SH-SY5Y (cell line): ENCODE data around the gene DNAJB12.

ENCODE experiments used
- GATA2 ChIP-seq: IDR thresholded peaks from 2 replicates; pipeline ENCODE4 v1.6.1; 2011; ENCODE audit warnings: mild to moderate bottlenecking, low read depth, low read length
- GATA3 ChIP-seq: IDR thresholded peaks from 2 replicates; pipeline ENCODE4 v1.6.1; 2011; ENCODE audit warnings: low read depth, mild to moderate bottlenecking, low read length, moderate library complexity

- TF ChIP-seq GATA2 (no peak), GATA3 (no peak)
These were observed 32.8 kb downstream of the DNAJB12 start for GRCh38 chr10:72322030-72322279.
